C4-2B (cell line): Measurements from ENCODE around the gene MFAP1.

ENCODE experiments used
- ZFX ChIP-seq: fragments of 450-650 bp; IDR thresholded peaks from 2 replicates; pipeline ENCODE4 v1.6.1; 2017
- TF ChIP-seq, protein P1 (sequence below): fragments of 450-650 bp; conservative IDR thresholded peaks from 2 replicates; pipeline ENCODE4 v1.5.1; 2017; ENCODE audit warnings: mild to moderate bottlenecking

DNA sequence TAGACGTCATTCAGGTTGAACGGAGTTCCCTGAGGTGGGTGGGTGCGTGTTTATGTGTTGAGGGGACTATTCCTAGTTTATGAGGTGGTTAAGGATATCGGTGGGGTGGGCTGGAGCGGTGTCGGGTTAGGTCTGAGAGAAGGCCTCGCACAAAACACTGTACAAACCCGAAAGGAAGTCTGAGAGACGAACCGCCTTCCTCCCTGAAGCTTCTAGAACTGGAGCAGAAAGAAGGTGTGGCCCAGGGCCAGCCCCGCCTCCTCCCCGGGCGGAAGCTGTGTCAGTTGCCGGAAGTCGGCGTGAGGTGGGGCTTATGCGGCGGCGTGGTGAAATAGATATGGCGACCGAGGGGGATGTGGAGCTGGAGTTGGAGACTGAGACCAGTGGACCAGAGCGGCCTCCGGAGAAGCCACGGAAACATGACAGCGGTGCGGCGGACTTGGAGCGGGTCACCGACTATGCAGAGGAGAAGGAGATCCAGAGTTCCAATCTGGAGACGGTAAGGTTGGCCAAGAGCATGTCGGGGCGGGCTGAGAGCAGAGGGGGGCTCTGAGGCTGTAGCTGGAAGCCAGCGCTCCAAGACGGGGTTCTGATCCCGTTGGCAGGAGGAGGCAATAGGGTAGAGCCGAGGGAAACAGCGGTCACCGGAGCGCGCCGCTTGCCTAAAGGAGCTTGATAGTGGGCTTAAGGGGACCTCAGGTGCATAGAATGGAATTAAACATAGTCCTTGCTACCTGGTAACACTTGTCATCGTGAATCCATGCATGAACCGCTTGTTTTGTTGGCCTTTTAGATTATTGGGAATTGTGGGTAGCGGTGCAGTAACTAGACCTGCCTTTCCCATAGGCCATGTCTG, 24.0 kb downstream of the MFAP1 start, which contains the start of gene HYPK:
- TF ChIP-seq, protein P1, sequence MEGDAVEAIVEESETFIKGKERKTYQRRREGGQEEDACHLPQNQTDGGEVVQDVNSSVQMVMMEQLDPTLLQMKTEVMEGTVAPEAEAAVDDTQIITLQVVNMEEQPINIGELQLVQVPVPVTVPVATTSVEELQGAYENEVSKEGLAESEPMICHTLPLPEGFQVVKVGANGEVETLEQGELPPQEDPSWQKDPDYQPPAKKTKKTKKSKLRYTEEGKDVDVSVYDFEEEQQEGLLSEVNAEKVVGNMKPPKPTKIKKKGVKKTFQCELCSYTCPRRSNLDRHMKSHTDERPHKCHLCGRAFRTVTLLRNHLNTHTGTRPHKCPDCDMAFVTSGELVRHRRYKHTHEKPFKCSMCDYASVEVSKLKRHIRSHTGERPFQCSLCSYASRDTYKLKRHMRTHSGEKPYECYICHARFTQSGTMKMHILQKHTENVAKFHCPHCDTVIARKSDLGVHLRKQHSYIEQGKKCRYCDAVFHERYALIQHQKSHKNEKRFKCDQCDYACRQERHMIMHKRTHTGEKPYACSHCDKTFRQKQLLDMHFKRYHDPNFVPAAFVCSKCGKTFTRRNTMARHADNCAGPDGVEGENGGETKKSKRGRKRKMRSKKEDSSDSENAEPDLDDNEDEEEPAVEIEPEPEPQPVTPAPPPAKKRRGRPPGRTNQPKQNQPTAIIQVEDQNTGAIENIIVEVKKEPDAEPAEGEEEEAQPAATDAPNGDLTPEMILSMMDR = no peak
- no peak for TF ChIP-seq ZFX
